Activated CD4-positive, alpha-beta T cell treated with anti-CD3 and anti-CD28 coated beads, Interleukin-2, amount 50 U/mL, for 4 hours (primary cell): ENCODE data around the gene LIF.
A peak's percentile ranks its signal among the peaks of the same experiment; 100 is the strongest.

Experiments used
- DNase-seq, 2 experiments: peaks; one replicate each; pipeline ENCODE4 v3.0.0-alpha.2; 2020

The LIF gene

DNA sequence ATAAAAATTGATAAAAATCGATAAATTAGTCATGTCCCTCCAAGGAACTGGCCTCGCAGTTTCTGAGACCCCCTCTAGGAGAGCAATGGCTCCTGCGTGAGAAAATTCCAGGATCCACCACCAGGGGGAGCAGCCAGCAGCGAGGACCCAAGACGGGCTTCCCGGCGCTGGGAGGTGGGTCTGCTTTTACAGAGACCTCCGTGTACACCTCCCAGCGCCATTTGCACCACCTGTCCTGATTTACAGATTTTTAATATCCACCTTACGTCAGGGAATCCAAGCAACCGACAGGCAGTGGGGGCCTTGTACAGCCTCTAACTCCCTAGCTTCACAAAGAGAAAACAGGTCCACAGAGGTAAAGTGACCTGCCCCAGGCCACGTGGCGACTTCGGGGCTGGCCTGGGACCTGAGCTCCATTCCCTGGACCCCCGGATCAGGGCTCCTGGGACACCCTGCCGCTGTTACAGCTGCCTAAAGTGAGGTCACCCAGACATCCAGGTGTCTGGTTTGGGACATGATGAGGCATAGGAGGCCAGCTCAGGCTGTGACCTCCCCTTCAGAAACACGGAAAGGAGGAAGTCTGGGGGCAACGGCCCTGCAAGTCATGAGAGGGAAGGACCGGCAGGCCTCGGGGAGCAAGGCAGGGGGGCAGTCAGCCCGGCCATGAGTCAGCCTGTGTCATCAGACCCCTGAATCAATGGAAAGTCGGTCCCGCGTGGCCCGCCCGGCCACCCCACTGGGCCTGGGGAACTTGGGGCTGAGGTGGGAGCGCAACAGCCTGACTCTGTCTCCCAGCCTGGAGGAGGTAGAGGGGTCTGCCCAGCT is 16.6 kb upstream of the LIF start:
- peak; percentile 76 to 82 for DNase-seq

- DNase-seq: no peak
These were observed 15.6 kb upstream of the LIF start for GRCh38 chr22:30262112-30262511.

GRCh38 chr22:30261134-30261533 is 14.6 kb upstream of the LIF start:
- DNase-seq: no peak

DNA sequence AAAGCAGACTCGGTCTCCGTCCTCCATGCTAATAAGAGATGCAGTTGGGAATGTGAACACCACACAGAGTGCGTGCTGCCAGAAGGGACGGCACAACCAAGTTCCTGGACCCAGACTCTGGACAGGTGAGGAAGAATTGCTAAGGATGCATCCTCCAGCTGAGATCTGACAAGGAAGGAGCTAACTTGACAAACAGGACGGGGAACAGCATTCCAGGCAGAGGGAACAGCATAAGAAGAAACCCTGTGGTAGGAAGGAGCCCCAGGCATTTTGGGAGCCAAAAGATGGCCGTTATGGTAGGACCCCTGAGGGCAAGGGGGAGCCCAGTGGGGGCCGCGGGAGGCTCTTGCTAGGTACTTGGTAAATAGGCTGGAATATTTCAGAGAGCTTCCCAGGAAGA is 14.1 kb upstream of the LIF start:
- DNase-seq: no peak

DNA sequence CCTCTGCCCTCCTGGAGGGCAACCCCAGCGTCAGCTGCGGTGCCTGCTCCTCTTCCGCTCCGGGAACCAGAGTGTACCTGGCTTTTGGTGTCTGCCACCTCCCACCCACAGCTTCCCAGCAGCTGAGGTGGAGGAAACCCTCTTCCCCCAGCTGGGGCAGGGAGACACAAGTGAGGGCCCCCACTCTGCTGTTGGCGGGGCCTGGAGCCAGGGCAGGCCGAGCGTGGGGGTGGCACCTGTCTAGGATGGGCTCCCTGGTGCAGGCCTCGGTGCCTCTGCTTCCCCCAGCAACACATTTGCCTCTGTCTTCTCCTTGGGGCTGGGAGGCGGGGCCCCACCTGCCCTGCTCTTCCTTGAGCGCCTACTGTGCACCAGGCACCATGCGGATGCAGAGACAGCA is 13.7 kb upstream of the LIF start:
- no peak for DNase-seq

GRCh38 chr22:30254314-30254713 is 7.8 kb upstream of the LIF start:
- DNase-seq: no peak

DNA sequence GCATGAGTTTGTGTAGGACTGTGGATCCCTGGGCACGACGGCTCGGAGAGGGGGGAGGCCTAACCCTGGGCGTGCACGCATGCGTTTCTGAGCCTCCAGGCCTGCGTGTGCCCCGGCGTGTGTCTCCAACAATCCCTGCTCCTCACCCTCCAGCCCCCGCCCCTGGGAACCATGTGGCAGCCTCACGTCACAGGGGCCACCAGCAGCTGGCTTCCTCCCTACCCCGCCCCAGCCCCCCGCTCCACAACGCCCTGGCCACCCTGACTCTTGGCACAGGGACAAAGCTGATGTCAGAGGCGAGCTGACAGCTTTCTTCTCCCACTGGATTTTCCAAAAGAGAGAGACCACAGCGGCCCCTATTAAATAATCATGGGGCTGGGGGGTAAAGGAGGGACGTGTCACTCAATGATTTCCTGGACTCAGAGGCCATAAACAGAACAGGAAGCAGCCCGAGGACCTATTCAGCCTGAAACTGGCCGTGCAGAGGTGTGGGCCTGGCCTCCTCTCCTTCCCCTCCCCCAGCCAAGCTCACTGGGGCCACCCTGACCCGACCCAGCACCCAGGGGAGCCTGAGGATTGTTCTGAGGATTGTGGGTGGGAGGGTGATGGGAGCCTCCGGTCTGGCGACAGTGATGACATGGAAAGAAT is 6.8 kb upstream of the LIF start:
- DNase-seq: no peak

- DNase-seq: no peak
These were observed 6.0 kb upstream of the LIF start for GRCh38 chr22:30252411-30253204.

GRCh38 chr22:30251711-30252110 is 5.2 kb upstream of the LIF start:
- DNase-seq: no peak

DNA sequence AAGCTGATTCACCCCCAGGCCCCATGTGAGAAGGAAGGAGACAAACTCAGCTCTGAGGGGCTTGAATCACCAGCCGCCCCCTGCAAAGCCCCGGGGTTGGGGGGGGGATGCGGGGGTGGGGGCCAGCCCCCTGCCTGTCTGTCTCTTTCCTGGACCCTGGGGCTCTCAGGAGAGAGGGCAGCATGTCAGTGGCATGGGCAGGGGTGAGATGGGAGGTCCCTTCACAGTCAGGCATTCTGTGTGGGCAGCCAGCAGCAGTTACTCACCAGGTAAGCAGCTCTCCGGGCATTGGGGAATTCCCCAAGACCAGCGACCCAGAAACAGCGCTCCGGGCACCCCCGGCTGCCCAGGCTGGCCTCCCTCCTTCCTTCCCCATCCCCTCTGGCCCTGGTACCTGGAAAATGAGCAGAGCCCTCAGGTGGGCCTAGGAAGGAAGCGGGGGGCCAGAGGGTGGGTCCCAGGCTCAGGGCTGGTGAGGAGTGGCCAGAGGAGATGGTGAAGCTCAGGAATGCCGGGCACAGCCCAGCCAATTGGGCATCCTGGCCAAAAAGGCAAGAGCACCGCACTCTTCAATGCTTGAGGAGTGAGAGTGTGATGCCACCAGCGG is 4.2 kb upstream of the LIF start:
- DNase-seq: no peak

GRCh38 chr22:30250039-30250565 is 3.5 kb upstream of the LIF start:
- DNase-seq: no peak

DNA sequence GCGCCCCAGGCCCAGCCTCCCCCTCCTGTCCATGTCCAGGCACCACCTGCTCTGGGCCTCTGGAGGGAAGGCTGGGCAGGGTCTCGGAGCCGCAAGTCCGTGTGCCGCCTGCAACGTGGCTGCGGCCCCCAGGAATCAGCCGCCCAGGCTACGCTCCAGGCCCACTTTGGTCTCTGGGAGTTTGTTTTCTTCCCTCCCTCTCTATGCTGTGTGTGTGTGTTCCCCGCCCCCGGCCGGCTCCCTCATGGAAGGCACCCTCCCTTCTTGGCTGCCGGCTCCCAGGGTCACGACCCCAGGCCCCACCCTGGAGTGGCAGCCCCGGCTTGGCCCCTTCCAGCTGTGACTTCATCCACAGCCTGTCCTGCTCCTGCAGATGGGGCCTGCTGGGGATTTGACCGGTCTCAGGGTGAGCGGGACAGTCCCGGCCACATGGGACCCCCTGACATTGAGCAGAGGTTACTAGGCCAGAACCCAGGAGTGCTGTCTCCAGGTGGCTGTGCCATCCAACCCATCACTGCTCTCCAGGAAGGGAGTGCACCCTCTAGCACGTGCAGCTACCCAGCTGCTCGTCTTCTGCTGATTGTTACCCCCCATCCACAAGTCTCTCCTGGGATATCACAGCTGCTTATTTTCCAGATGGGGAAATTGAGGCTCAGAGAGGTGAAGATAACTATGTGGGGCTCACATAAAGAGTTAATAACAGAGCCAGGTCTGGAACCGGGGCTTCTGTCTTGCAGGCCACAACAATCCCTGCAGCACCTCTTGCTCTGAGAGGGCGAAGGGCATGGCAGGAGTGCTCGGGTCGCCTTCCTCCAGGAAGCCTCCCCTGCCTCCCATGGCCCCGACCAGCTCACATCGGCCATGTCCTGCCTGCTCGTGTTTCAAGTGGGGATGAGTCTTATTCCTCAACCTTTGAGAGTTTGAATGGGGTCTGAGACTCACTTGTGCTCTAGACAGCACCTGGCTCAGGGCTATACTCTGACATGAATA is 2.8 kb upstream of the LIF start:
- DNase-seq: no peak

DNA sequence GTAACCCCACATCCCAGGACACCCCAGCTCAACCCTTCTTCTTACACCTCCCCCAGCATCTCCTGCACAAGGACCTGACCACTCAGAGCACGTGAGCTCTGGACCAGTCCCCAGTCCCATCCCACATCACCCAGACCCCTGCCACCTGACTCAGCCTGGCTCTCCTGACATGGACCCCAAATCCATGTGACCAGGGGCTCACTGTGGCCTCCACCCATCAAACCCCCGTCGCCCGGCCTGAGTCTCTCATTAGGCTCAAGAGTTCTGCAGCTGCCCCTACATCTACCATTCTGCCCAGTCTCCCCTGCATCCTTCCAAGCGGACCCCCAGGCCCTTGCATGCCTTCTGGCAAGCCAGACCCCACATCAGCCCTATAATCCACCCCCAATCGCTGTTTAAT is 1.9 kb upstream of the LIF start:
- DNase-seq: no peak

DNA sequence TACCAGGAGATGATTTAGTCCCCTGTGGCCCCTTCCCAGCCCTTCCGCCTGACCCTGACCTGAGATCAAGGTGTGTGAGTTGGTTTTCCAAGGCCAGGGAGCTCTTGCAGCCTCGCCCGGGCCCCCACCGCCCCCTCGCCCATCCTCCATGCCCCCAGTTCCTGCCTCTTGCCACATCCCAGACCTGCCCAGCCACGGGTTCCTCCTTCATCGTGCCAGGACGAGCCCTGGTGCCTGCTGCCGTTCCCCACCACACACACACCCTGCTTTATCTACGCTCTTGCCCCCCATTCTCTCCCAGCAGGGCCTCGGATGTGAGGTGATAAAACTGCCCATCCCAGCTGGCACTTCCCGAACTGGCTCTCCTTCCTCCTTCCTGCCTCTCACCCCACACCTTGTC is 1.4 kb upstream of the LIF start:
- DNase-seq: no peak

GRCh38 chr22:30247561-30247960 is 1.0 kb upstream of the LIF start:
- DNase-seq: no peak

DNA sequence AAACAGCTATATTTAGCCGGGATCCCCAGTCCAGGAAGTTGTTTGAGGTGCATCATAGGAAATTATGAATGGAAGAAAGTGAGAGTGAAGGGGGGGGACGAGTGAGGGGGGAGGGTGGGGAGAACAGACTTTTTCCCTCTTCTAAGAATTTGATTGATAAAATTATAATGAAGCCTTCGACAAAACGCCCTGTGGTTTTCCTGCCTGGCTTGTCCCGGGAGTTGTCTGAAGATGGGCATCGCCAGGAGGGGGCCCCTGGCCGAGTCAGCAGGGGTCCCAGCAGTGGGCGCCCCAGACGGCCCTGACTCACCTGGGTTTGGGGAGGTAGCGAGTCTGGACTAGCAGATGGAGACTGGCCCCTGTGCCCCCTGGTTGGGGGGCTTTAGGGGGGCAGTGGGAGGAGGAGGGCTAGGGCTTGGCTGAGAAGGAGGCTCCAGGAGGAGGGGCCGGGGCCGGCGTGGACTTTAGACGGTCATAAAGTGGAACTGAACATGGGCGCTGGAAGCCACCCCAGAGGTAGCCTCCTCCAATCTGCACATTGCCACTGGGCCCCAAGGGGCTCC is 336 bp upstream of the LIF start:
- DNase-seq: no peak

GRCh38 chr22:30245181-30245984 is 1.2 kb downstream of the LIF start:
- no peak for DNase-seq

DNA sequence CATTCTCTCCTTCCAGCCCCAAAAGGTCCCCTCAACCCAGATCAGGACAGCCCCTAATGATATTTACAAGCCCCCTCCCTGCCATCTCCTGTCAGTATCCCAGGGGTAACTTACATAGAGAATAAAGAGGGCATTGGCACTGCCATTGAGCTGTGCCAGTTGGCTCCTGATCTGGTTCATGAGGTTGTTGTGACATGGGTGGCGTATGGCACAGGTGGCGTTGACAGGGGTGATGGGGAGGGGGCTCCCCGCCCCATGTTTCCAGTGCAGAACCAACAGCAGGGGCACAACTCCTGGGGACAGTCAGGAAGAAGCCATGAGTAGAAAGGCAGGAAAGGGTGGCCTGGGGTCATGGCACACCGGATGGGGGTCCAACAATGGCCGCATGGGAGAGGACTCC is 1.9 kb downstream of the LIF start:
- no peak for DNase-seq

DNA sequence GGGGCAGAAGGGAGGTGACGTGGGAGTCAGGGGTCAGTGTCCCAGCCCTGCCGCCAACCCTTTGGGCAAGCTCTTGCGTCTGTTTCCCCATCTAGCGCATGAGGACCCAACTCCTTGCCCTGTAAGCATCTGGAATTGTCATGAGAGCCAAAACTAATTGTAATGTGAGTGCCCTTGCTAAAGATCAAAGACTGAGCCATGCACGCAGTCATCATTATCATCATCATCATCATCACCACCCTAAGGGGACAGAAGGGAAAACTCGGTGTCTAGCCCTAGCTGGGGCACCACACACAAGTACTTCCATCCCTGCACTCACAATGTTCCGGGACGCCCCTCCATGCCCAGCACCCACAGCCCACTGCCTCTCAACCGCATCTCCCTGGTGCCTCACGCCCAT is 2.5 kb downstream of the LIF start:
- DNase-seq: no peak

DNA sequence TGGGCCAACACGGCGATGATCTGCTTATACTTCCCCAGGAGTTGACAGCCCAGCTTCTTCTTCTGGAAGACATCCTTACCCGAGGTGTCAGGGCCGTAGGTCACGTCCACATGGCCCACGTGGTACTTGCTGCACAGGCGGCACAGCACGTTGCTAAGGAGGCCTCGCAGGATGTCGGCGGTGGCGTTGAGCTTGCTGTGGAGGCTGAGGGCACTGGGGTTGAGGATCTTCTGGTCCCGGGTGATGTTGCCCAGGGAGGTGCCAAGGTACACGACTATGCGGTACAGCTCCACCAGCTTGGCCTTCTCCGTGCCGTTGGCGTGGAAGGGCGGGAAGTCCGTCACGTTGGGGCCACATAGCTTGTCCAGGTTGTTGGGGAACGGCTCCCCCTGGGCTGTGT is 2.9 kb downstream of the LIF start:
- no peak for DNase-seq
